TTC549 (cell line): ENCODE measurements around the gene CNNM1.

Experiments
- FAIRE-seq: peaks from 2 replicates; lab custom pipeline; 2012; peaks lifted over from hg19 to GRCh38; lab: Jason Lieb, UNC

Gene CNNM1

DNA sequence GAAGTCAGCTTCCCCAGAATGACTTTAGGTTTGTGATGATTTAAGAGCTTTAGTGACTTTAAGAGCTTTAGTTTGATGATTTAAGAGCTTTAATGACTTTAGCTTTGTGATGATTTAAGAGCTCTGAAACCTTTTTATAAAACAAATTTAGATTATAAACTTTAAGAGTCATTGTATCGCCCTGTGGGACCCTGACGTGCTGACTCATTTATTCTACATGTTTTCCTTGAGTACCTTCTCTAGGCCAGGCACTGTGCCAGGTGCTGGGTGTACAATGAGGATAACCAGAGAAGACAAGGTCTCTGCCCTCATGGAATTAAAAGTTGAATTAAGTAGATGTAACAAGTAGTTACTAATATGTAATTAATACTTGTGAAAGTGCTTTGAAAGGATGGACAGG, 45.4 kb downstream of the CNNM1 start:
- no peak for FAIRE-seq

- no peak for FAIRE-seq
Measured at GRCh38 chr10:99374972-99375371, 45.8 kb downstream of the CNNM1 start.

- no peak for FAIRE-seq
Measured at GRCh38 chr10:99375426-99375825, 46.3 kb downstream of the CNNM1 start.

DNA sequence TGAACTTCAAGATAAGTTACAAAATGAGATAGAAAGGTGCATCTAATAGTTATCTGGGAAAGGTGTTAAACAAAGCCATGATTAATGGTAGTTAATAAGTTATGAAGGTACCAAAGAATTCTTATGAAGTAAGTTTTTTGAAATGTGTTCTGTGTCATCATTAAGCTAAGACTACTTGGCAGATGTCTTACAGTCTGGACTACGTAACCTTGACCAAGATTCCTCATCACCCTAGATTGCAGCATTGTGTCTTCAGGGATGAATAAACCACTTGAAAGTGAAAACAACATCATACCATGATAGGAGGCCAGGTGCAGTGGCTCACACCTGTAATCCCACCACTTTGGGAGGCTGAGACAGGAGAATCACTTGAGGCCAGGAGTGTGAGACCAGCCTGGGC, 53.0 kb downstream of the CNNM1 start:
- no peak for FAIRE-seq

DNA sequence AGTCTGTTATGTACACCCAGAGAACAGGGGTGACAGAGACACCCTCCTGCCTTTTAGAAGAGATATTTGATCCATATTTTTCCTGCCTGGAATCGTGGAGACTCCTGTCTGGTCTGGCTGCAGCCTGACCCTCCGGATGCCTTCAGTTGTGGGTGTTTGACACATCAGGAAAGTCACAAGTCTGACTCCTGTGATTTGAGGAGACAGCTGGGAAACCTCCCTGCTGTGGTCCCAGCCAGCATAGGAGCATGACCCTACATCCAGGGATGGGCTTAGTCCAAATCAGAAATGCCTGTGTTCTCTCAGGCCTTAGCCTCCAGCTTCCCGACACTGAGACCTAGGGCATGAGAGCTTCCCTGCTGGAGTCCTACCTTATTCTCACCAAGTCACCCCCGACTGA, 57.9 kb downstream of the CNNM1 start:
- FAIRE-seq, result no peak

GRCh38 chr10:99387541-99387940, 58.4 kb downstream of the CNNM1 start:
- FAIRE-seq, result no peak

DNA sequence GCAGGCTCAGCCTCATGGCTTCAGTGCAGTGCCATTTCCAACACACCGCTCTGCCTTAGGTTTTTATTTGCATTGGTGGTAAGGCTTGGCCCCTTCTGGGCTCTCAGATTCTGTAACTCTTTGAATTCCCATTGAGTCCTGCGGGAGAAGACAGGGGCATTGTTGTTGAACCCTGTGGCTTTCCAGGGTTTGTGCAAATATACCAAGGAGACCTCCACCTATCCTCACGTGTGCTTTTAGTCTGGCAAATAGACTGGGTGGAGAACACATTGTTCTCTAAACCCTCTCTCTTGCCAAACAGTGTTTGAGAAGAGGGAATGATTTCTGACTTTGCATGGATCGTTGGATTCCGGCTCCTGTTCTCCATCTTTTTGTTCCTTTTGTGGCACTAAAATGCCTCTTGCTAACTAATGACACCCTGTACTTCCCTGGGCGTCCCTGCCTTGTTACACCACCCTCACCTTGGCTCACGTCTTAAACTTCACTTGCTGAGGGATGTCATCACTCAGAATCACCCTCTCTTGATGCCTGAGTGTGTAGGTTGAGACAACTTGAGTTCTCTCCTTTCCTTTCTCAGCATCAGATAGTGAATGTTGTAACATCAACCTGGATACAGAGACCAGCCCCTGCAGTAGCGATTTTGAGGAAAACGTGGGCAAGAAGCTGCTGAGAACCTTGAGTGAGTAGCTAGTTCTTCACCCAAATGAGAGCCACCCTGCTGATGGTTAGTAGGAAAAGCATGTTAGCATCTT, 60.7 kb downstream of the CNNM1 start:
- FAIRE-seq, result no peak

- FAIRE-seq, result no peak
Measured at GRCh38 chr10:99391346-99391745, 62.2 kb downstream of the CNNM1 start.

DNA sequence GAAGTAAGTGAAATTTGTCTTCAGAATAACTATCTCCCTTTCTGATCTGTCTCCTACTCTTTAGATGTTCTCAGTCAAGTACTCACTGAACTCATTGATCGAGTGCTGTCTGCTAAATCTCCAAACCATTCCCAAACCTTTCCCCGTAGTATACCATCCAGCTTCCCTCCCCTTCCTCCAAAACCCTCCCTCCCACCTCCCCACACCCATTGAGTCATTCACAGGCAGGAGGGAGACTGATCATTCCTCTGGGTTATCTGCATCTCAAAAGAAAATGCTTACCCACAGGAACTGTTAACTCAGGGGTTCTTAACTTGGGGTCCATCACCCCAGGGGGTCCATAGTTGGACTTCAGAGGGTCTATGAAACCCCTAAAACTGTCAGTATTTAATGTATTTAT, 63.9 kb downstream of the CNNM1 start:
- FAIRE-seq, result no peak

DNA sequence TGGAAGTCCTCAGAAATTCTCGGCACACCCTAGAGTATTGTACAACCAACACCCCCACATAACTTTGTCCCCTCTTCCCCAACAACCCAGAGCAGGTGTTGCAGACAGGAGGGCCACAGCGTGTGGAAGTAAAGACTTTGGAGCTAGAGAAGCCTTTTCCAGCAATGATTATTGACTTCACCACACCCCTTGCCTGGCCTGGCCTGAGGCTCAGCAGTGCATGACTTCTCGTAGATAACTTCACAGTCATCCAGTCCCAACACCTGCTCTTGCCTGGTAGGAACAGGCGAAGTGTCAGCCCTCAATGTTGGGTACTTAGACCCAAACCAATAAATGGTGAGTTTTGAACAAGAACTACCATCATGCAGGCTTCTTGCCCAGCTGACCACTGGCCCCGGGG, 64.5 kb downstream of the CNNM1 start:
- no peak for FAIRE-seq

- no peak for FAIRE-seq
Measured at GRCh38 chr10:99394256-99394655, 65.1 kb downstream of the CNNM1 start.

DNA sequence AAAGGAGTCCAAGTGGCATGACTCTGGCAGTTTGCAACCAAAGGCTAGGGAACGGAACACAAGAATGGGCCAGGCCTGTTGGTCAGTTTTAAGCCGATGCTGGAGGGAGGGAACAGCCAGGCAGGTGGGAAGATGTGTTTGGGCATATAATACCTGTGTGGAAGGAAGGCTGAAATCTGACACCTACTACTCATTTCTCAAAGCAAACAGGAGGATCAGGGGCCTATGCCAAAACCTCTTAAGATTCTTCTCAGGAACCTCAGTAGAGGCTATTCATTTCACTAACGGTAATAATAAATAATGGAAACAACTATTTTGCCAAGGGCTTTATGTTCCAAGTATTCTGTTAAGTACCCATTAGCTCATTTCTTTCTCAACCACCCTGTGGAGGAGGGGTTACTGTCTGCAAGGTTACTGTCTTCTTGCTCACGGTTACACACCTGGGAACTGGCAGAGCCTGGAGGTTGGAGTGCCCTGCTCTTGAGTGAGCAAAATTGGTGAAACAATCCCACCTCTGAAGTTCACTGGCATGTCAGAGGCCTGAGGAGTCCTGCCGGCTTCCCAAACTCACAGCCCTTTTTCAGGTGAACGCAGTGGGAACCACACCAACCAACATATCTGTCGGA, 65.7 kb downstream of the CNNM1 start:
- no peak for FAIRE-seq

GRCh38 chr10:99395750-99396445, 66.7 kb downstream of the CNNM1 start:
- no peak for FAIRE-seq

DNA sequence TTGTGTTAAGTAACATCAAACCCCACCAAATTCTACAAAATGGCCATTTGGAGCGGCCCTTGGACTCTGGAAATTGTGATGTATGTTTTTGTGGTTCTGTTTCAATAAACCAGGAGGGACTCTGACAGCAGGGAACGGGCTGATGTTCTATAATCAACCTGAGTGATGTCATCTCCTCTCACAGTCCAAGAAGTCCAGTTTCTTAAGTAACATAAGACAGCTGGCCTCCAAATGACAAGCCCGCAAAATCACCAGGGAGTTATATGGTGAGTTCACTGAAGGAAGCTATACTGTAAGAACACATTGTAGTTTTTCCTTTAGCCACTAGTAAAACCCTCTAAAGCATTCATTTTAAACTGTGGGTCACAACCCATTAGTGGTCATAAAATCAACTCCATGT, 67.3 kb downstream of the CNNM1 start:
- FAIRE-seq, result no peak

DNA sequence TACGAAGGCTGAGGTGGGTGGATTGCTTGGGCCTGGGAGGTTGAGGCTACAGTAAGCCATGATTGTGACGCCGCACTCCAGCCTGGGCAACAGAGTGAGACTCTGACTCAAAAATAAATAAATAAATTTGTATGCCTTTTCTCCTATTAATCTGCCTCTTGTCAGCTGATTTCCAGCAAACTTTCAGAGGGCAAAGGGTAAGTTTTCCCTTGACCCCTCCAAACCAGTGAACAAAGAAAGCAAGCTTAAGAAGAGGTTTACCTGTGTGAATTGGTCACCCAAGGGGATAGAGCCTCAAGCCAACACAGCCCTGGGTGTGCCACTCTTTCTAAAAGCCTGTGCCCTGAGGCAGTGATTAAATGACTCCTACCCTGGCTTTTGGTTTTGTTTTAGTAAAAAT, 70.5 kb downstream of the CNNM1 start:
- FAIRE-seq, result no peak

DNA sequence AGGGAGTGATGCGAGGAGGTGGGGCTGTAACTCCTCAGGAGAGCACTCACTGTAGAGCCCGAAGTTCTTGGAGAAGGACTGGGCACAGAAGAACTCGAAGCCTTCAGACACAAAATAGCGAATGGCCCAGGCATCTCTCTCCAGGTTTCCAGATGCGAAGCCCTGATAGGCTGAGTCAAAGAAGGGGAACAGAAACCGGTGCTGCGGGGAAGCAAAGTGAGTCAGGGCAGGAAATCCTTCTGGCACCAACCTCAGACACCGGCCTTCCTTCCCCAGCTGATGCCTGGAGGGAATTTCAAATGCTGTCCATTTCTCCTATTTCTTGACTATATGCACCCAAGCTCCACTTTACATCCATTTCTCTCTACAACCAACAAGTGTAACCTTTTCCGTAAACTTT, 74.5 kb downstream of the CNNM1 start:
- FAIRE-seq, result no peak

DNA sequence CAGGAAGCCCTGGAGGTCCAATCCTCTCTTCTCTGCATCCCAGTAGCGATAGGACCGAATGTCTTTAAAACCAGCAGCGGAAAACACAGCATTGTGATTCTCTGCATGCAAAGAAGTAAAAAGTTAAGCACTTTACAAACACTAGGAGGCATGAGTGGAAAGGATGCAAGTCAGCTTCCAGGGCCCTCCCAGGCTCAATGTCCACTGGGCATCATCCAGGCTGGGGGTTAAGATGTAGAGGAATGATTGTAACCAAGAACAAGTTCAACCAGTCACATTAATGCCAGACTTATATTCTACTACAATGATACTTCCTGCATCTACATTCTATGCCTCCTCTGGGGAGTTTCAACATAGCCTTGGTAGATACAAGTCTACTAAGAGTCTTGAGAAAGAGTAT, 77.0 kb downstream of the CNNM1 start:
- no peak for FAIRE-seq

GRCh38 chr10:99410146-99410545, 81.0 kb downstream of the CNNM1 start:
- FAIRE-seq, result no peak

GRCh38 chr10:99410876-99411275, 81.7 kb downstream of the CNNM1 start:
- no peak for FAIRE-seq

- no peak for FAIRE-seq
Measured at GRCh38 chr10:99411546-99411945, 82.4 kb downstream of the CNNM1 start.

- FAIRE-seq, result no peak
Measured at GRCh38 chr10:99412099-99412498, 82.9 kb downstream of the CNNM1 start.

- FAIRE-seq, result no peak
Measured at GRCh38 chr10:99418910-99419624, 89.9 kb downstream of the CNNM1 start.

DNA sequence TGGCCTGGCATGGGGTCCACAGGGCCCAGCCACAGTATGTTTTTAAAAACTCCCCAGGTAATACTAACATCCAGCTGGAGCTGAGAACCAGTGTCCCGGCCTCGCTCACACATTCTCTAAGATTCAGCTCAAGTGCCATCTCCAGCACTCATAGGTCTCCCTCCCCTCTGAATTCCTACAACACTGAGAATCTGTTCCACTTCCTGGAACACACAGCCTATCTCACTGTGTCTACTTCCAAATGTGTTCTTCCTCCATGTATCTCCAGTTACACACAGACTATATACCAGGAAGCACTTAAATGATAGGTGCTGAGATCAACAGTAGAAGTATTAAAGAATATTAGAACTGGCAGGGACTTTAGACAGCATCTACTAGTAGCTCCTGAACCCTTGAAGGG, 90.5 kb downstream of the CNNM1 start:
- FAIRE-seq, result no peak
